ENCODE results near the gene ARHGAP8. TPM values are rescaled to one million over a fixed set of nuclear protein-coding genes. Genes with fewer than 3 reads are reported as not detected.

Gene ARHGAP8
- total and polyA plus RNA-seq, 2 experiments from 2014 or later, result 24.0 to 50.4 TPM

- no peaks in the 10 kb centered on the region for H3K79me2 ChIP-seq
- TF ChIP-seq EZH2 (IDR thresholded peaks at IDR 0.05; ENCODE audit: borderline replicate concordance) (no peak), EZH2phosphoT487 (IDR thresholded peaks at IDR 0.05; ENCODE audit: low read depth, severe bottlenecking, unreplicated experiment) (no peak), CTCF (IDR thresholded peaks at IDR 0.05; ENCODE audit: poor library complexity) (no peak)
- H4K20me1 ChIP-seq (ENCODE audit: insufficient read depth, poor library complexity, severe bottlenecking), result peaks cover 4% of the 10 kb centered on the region
- no peaks in the 10 kb centered on the region for H3K9me2 ChIP-seq (replicated peaks; ENCODE audit: insufficient read depth)
- H3K9me3 ChIP-seq (ENCODE audit: low read depth), result no peaks in the 10 kb centered on the region
- H3K27ac ChIP-seq, result no peak overlapping the region
- H2AFZ ChIP-seq, result no peak overlapping the region
- H3K4me2 ChIP-seq, result no peak overlapping the region
- no peak overlapping the region for H3K4me3 ChIP-seq
- no peaks in the 10 kb centered on the region for H3K36me3 ChIP-seq (replicated peaks; ENCODE audit: insufficient read depth, low read depth)
- 86% methylated on average over 23 of the region's 23 CpGs for WGBS (ENCODE audit: low lambda C conversion rate, missing lambda C conversion rate)
- DNase-seq (ENCODE audit: low spot score), result no peak
- H3K27me3 ChIP-seq, result no peaks in the 10 kb centered on the region
- H3K4me1 ChIP-seq (ENCODE audit: insufficient read depth), result peaks cover 30% of the 10 kb centered on the region
Measured at GRCh38 chr22:44734801-44735517, 17.4 kb upstream of the ARHGAP8 start.

GRCh38 chr22:44735518-44736428 lies 16.6 kb upstream of the ARHGAP8 start:
- TF ChIP-seq EZH2 (IDR thresholded peaks at IDR 0.05; ENCODE audit: borderline replicate concordance) (no peak), CTCF (IDR thresholded peaks at IDR 0.05; ENCODE audit: poor library complexity) (peak; percentile 94)

GRCh38 chr22:44736581-44737405 lies 15.6 kb upstream of the ARHGAP8 start:
- H3K9me3 ChIP-seq (ENCODE audit: low read depth), result no peaks in the 10 kb centered on the region
- no peak for TF ChIP-seq EZH2phosphoT487 (IDR thresholded peaks at IDR 0.05; ENCODE audit: low read depth, severe bottlenecking, unreplicated experiment)
- peak overlapping the region; percentile 91 for H3K27ac ChIP-seq
- H3K4me1 ChIP-seq (ENCODE audit: insufficient read depth), result peaks cover 27% of the 10 kb centered on the region
- no peak overlapping the region for H2AFZ ChIP-seq
- H3K4me2 ChIP-seq, result no peak overlapping the region
- no peaks in the 10 kb centered on the region for H3K36me3 ChIP-seq (replicated peaks; ENCODE audit: insufficient read depth, low read depth)
- no peak overlapping the region for H3K4me3 ChIP-seq
- H4K20me1 ChIP-seq (ENCODE audit: insufficient read depth, poor library complexity, severe bottlenecking), result no peaks in the 10 kb centered on the region
- DNase-seq (ENCODE audit: low spot score), result no peak
- WGBS (ENCODE audit: low lambda C conversion rate, missing lambda C conversion rate), result 80% methylated on average over 30 of the region's 52 CpGs
- H3K9me2 ChIP-seq (replicated peaks; ENCODE audit: insufficient read depth), result no peaks in the 10 kb centered on the region
- no peaks in the 10 kb centered on the region for H3K27me3 ChIP-seq
- no peaks in the 10 kb centered on the region for H3K79me2 ChIP-seq

More at GRCh38 chr22:44735518-44736428, 16.6 kb upstream of the ARHGAP8 start:
- H3K9me2 ChIP-seq (replicated peaks; ENCODE audit: insufficient read depth), result no peaks in the 10 kb centered on the region
- H4K20me1 ChIP-seq (ENCODE audit: insufficient read depth, poor library complexity, severe bottlenecking), result peaks cover under 1% of the 10 kb centered on the region
- no peaks in the 10 kb centered on the region for H3K27me3 ChIP-seq
- H3K9me3 ChIP-seq (ENCODE audit: low read depth), result no peaks in the 10 kb centered on the region
- no peaks in the 10 kb centered on the region for H3K79me2 ChIP-seq
- H3K27ac ChIP-seq, result no peak overlapping the region
- H3K36me3 ChIP-seq (replicated peaks; ENCODE audit: insufficient read depth, low read depth), result no peaks in the 10 kb centered on the region
- no peak overlapping the region for H2AFZ ChIP-seq
- no peak overlapping the region for H3K4me2 ChIP-seq
- peak; percentile 85 for DNase-seq (ENCODE audit: low spot score)
- WGBS (ENCODE audit: low lambda C conversion rate, missing lambda C conversion rate), result 46% methylated on average over 26 of the region's 28 CpGs
- no peak overlapping the region for H3K4me3 ChIP-seq
- peaks cover 27% of the 10 kb centered on the region for H3K4me1 ChIP-seq (ENCODE audit: insufficient read depth)

Measured in hepatocyte (in vitro differentiated cells).